PC-3 (cell line): ENCODE results near the gene CD101. TPM values are rescaled to one million over a fixed set of nuclear protein-coding genes. Genes with fewer than 3 reads are reported as not detected.

Experiments used
- ATAC-seq: fragments of 200-7000 bp; cut with Tn5 transposase; 2 replicates; pipeline ENCODE4 v1.9.1; 2020; ENCODE audit warnings: mild to moderate bottlenecking, moderate library complexity
- BruUV-seq: library from RNA; stranded (reverse); fragments of 400-500 nt; replicated peaks from 2 replicates; lab custom pipeline; 2021; lab: Mats Ljungman, UMichigan
- CTCF ChIA-PET: fragments of 300-600 bp; sonication (Branson Sonifier 250); formaldehyde crosslinking; loops from one replicate; lab custom pipeline; 2022; ENCODE audit warnings: antibody characterized with exemption; lab: Charles Lee
- POLR2A ChIA-PET: fragments of 300-600 bp; sonication (Branson Sonifier 250); formaldehyde crosslinking; loops from one replicate; lab custom pipeline; 2022; ENCODE audit warnings: antibody characterized with exemption; ENCODE audit not compliant: unreplicated experiment; lab: Charles Lee
- DNase-seq: peaks from one replicate; pipeline ENCODE4 v3.0.0-alpha.2; 2015
- H2AFZ ChIP-seq: fragments of 300-600 bp; sonication (generic); 2 replicates; pipeline ENCODE4 v1.6.0; 2016; ENCODE audit warnings: antibody characterized with exemption, low read length
- H3F3A ChIP-seq: fragments of 300-600 bp; sonication (generic); one replicate; pipeline ENCODE4 v1.6.0; 2017; ENCODE audit warnings: antibody characterized with exemption, low read length, control low read depth, mild to moderate bottlenecking; ENCODE audit not compliant: unreplicated experiment
- H3K27ac ChIP-seq: fragments of 300-600 bp; sonication (generic); 2 replicates; pipeline ENCODE4 v1.5.1; 2016; ENCODE audit warnings: mild to moderate bottlenecking, low read length
- H3K27me3 ChIP-seq: fragments of 300-600 bp; sonication (generic); 2 replicates; pipeline ENCODE4 v1.6.1; 2016; ENCODE audit warnings: low read length, mixed read lengths
- H3K36me3 ChIP-seq: fragments of 300-600 bp; sonication (generic); 2 replicates; pipeline ENCODE4 v1.6.1; 2016; ENCODE audit warnings: low read depth, mixed run types, low read length, mixed read lengths
- H3K4me1 ChIP-seq: fragments of 300-600 bp; sonication (generic); 2 replicates; pipeline ENCODE4 v1.5.1; 2016; ENCODE audit warnings: low read length; ENCODE audit not compliant: insufficient read depth
- H3K4me2 ChIP-seq: fragments of 300-600 bp; sonication (generic); 2 replicates; pipeline ENCODE4 v1.6.0; 2016; ENCODE audit warnings: low read length
- H3K4me3 ChIP-seq: fragments of 300-600 bp; sonication (generic); 2 replicates; pipeline ENCODE4 v1.5.1; 2016; ENCODE audit warnings: mild to moderate bottlenecking, low read length, mixed read lengths
- H3K79me2 ChIP-seq: fragments of 300-600 bp; sonication (generic); 2 replicates; pipeline ENCODE4 v1.6.1; 2017; ENCODE audit warnings: low read length, mixed read lengths
- H3K9ac ChIP-seq: fragments of 300-600 bp; sonication (generic); 2 replicates; pipeline ENCODE4 v1.6.0; 2016; ENCODE audit warnings: mild to moderate bottlenecking, low read length
- H3K9me2 ChIP-seq: fragments of 300-600 bp; sonication (generic); replicated peaks from 2 replicates; pipeline ENCODE4 v1.6.1; 2016; ENCODE audit warnings: mixed run types, low read length, mixed read lengths
- H3K9me3 ChIP-seq: fragments of 300-600 bp; sonication (generic); 2 replicates; pipeline ENCODE4 v1.6.1; 2016; ENCODE audit warnings: low read length, mixed read lengths
- H4K20me1 ChIP-seq: fragments of 300-600 bp; sonication (generic); 2 replicates; pipeline ENCODE4 v1.6.1; 2016; ENCODE audit warnings: low read length, mixed read lengths
- CTCF ChIP-seq: fragments of 300-600 bp; sonication (generic); conservative IDR thresholded peaks from 2 replicates; pipeline ENCODE4 v1.5.1; 2017; ENCODE audit warnings: antibody characterized with exemption, low read depth, mild to moderate bottlenecking, low read length
- EZH2 ChIP-seq: fragments of 300-600 bp; sonication (generic); IDR thresholded peaks from one replicate; pipeline ENCODE4 v1.6.1; 2017; ENCODE audit warnings: antibody characterized with exemption, mild to moderate bottlenecking, low read length; ENCODE audit not compliant: unreplicated experiment
- EZH2phosphoT487 ChIP-seq: fragments of 300-600 bp; sonication (generic); IDR thresholded peaks from 2 replicates; pipeline ENCODE4 v1.6.1; 2018; ENCODE audit warnings: mild to moderate bottlenecking, antibody characterized with exemption, low read length, borderline replicate concordance
- intact Hi-C: fragments of 100-400 bp; cut with micrococcal nuclease; formaldehyde crosslinking; loops from 2 replicates; pipeline ENCODE4 v1.9.0; 2023
- total RNA-seq: library from RNA; depleted of rRNA; stranded (reverse); fragments of >200 nt; gene quantifications from 2 replicates; pipeline ENCODE4 v1.2.3, GENCODE V29; 2014

CD101 gene
- total RNA-seq, 1 experiment from 2014 or later, result 0.36 TPM

GRCh38 chr1:117033772-117034171, 32.2 kb downstream of the CD101 start:
- H3K9me2 ChIP-seq, result no peaks in the 10 kb centered on the region
- intact Hi-C loops, result no loop called here
- H3K4me1 ChIP-seq, result no peaks in the 10 kb centered on the region
- no peak overlapping the region for H3K27ac ChIP-seq
- no peak overlapping the region for H3K4me3 ChIP-seq
- no peaks in the 10 kb centered on the region for H3F3A ChIP-seq
- no peaks in the 10 kb centered on the region for H4K20me1 ChIP-seq
- no peak overlapping the region for H3K9ac ChIP-seq
- H3K4me2 ChIP-seq, result no peak overlapping the region
- POLR2A ChIA-PET, result no interaction called here
- CTCF ChIA-PET, result no interaction called here
- no TSS peak for BruUV-seq
- no peak overlapping the region for H2AFZ ChIP-seq
- H3K9me3 ChIP-seq, result no peaks in the 10 kb centered on the region
- H3K36me3 ChIP-seq, result no peaks in the 10 kb centered on the region
- H3K79me2 ChIP-seq, result no peaks in the 10 kb centered on the region
- H3K27me3 ChIP-seq, result no peaks in the 10 kb centered on the region
- ATAC-seq, result no peak
- DNase-seq, result no peak
- TF ChIP-seq EZH2phosphoT487 (no peak), CTCF (no peak), EZH2 (no peak)

GRCh38 chr1:117034791-117035290, 33.3 kb downstream of the CD101 start:
- Histone ChIP-seq H3K4me3 (no peak overlapping the region), H3K9me3 (no peaks in the 10 kb centered on the region), H3F3A (no peaks in the 10 kb centered on the region), H4K20me1 (no peaks in the 10 kb centered on the region), H3K36me3 (no peaks in the 10 kb centered on the region), H3K27ac (no peak overlapping the region), H3K79me2 (no peaks in the 10 kb centered on the region), H3K9me2 (no peaks in the 10 kb centered on the region), H3K9ac (no peak overlapping the region), H3K4me2 (no peak overlapping the region), H3K27me3 (no peaks in the 10 kb centered on the region), H3K4me1 (no peaks in the 10 kb centered on the region), H2AFZ (no peak overlapping the region)
- no TSS peak for BruUV-seq
- no peak for DNase-seq
- TF ChIP-seq EZH2phosphoT487 (no peak), CTCF (no peak), EZH2 (no peak)
- intact Hi-C loops, result no loop called here
- no peak for ATAC-seq
- CTCF ChIA-PET, result no interaction called here
- POLR2A ChIA-PET, result no interaction called here

- BruUV-seq, result no TSS peak
- TF ChIP-seq EZH2phosphoT487, result no peak
- no peak for TF ChIP-seq EZH2
- no peak for TF ChIP-seq CTCF
- Histone ChIP-seq H3K79me2 (no peaks in the 10 kb centered on the region), H3K9ac (no peak overlapping the region), H3K4me3 (no peak overlapping the region), H4K20me1 (no peaks in the 10 kb centered on the region), H3F3A (no peaks in the 10 kb centered on the region), H3K4me2 (no peak overlapping the region), H3K36me3 (no peaks in the 10 kb centered on the region), H3K9me3 (no peaks in the 10 kb centered on the region), H3K27ac (no peak overlapping the region), H3K9me2 (no peaks in the 10 kb centered on the region), H3K27me3 (no peaks in the 10 kb centered on the region), H2AFZ (no peak overlapping the region), H3K4me1 (no peaks in the 10 kb centered on the region)
- ChIA-PET POLR2A (no interaction called here), CTCF (no interaction called here)
- ATAC-seq (no peak), DNase-seq (no peak)
- intact Hi-C loops, result no loop called here
These were observed 34.5 kb downstream of the CD101 start for GRCh38 chr1:117036018-117036461.
